Progenitor cell of endocrine pancreas (in vitro differentiated cells): ENCODE data around the gene WFS1. TPM values are rescaled to one million over a fixed set of nuclear protein-coding genes. Genes with fewer than 3 reads are reported as not detected.
A peak's percentile ranks its signal among the peaks of the same experiment; 100 is the strongest.

Experiments
- DNase-seq: peaks from one replicate; pipeline ENCODE4 v3.0.0; 2021; ENCODE audit warnings: low spot score; ENCODE audit not compliant: unreplicated experiment
- H3K27ac Mint-ChIP-seq: 2 replicates; pipeline ENCODE4 v1.8.0; 2021; ENCODE audit warnings: mild to moderate bottlenecking, moderate library complexity, mixed read lengths
- H3K27me3 Mint-ChIP-seq: 2 replicates; pipeline ENCODE4 v1.8.0; 2021; ENCODE audit warnings: mixed read lengths
- H3K36me3 Mint-ChIP-seq: 2 replicates; pipeline ENCODE4 v1.8.0; 2022; ENCODE audit warnings: mixed read lengths; ENCODE audit not compliant: insufficient read depth
- H3K4me1 Mint-ChIP-seq: 2 replicates; pipeline ENCODE4 v1.8.0; 2021; ENCODE audit warnings: low read depth, mixed read lengths
- H3K4me3 Mint-ChIP-seq: 2 replicates; pipeline ENCODE4 v1.8.0; 2021; ENCODE audit warnings: low read depth, mild to moderate bottlenecking, moderate library complexity, mixed read lengths
- H3K9me3 Mint-ChIP-seq: 2 replicates; pipeline ENCODE4 v1.8.0; 2021; ENCODE audit warnings: low read depth, mixed read lengths
- CTCF ChIP-seq: fragments of 200-600 bp; sonication (generic); IDR thresholded peaks from one replicate; pipeline ENCODE4 v1.5.0; 2021; ENCODE audit warnings: antibody characterized with exemption, mild to moderate bottlenecking; ENCODE audit not compliant: unreplicated experiment
- total RNA-seq: library from RNA; stranded (reverse); gene quantifications from 2 replicates; pipeline ENCODE4 v1.2.1, GENCODE V29; 2021

The WFS1 gene
- total RNA-seq, 1 donor from 2014 or later, result 37.9 TPM

- TF ChIP-seq CTCF, result no peak
- no peaks in the 10 kb centered on the region for H3K36me3 Mint-ChIP-seq
- no peaks in the 10 kb centered on the region for H3K9me3 Mint-ChIP-seq
- peaks cover 7% of the 10 kb centered on the region for H3K4me1 Mint-ChIP-seq
- no peak overlapping the region for H3K4me3 Mint-ChIP-seq
- DNase-seq, result no peak
- peaks cover 35% of the 10 kb centered on the region for H3K27me3 Mint-ChIP-seq
- peak overlapping the region; percentile 67 for H3K27ac Mint-ChIP-seq
These were observed 67.8 kb downstream of the WFS1 start for GRCh38 chr4:6337331-6337935.

GRCh38 chr4:6338175-6338950 is 68.7 kb downstream of the WFS1 start:
- Mint-ChIP-seq H3K27me3 (peaks cover 39% of the 10 kb centered on the region), H3K9me3 (no peaks in the 10 kb centered on the region), H3K4me1 (peaks cover 7% of the 10 kb centered on the region), H3K4me3 (no peak overlapping the region), H3K27ac (no peak overlapping the region), H3K36me3 (no peaks in the 10 kb centered on the region)
- no peak for TF ChIP-seq CTCF
- no peak for DNase-seq

GRCh38 chr4:6338951-6339817 is 69.5 kb downstream of the WFS1 start:
- H3K27me3 Mint-ChIP-seq, result peaks cover 39% of the 10 kb centered on the region

GRCh38 chr4:6339818-6340445 is 70.3 kb downstream of the WFS1 start:
- no peak for TF ChIP-seq CTCF
- peaks cover 7% of the 10 kb centered on the region for H3K4me1 Mint-ChIP-seq
- H3K27me3 Mint-ChIP-seq, result peaks cover 38% of the 10 kb centered on the region
- H3K4me3 Mint-ChIP-seq, result no peak overlapping the region
- DNase-seq, result no peak
- H3K9me3 Mint-ChIP-seq, result no peaks in the 10 kb centered on the region
- H3K36me3 Mint-ChIP-seq, result no peaks in the 10 kb centered on the region
- no peak overlapping the region for H3K27ac Mint-ChIP-seq

More at GRCh38 chr4:6338951-6339817, 69.5 kb downstream of the WFS1 start:
- no peaks in the 10 kb centered on the region for H3K9me3 Mint-ChIP-seq
- H3K4me1 Mint-ChIP-seq, result peaks cover 7% of the 10 kb centered on the region
- no peak for TF ChIP-seq CTCF
- no peak for DNase-seq
- no peak overlapping the region for H3K4me3 Mint-ChIP-seq
- no peak overlapping the region for H3K27ac Mint-ChIP-seq
- H3K36me3 Mint-ChIP-seq, result no peaks in the 10 kb centered on the region
